Mesothelial cell of epicardium (in vitro differentiated cells): ENCODE results near the gene WWOX. TPM values are rescaled to one million over a fixed set of nuclear protein-coding genes. Genes with fewer than 3 reads are reported as not detected.

Source experiments
- DNase-seq, 2 experiments: peaks; one replicate each; pipeline ENCODE4 v3.0.0; 2021; ENCODE audit warnings: low spot score in 2 of 2; ENCODE audit not compliant: unreplicated experiment in 2 of 2
- H3K27ac Mint-ChIP-seq: 2 replicates; pipeline ENCODE4 v1.8.0; 2021; ENCODE audit warnings: mixed read lengths
- H3K27me3 Mint-ChIP-seq: 2 replicates; pipeline ENCODE4 v1.8.0; 2021; ENCODE audit warnings: low read depth, mixed read lengths
- H3K36me3 Mint-ChIP-seq: 2 replicates; pipeline ENCODE4 v1.8.0; 2021; ENCODE audit warnings: mixed read lengths
- H3K4me1 Mint-ChIP-seq: 2 replicates; pipeline ENCODE4 v1.8.0; 2021; ENCODE audit warnings: mixed read lengths
- H3K4me3 Mint-ChIP-seq: 2 replicates; pipeline ENCODE4 v1.8.0; 2021; ENCODE audit warnings: mild to moderate bottlenecking, moderate library complexity, mixed read lengths
- H3K9me3 Mint-ChIP-seq: 2 replicates; pipeline ENCODE4 v1.8.0; 2021; ENCODE audit warnings: mixed read lengths
- total RNA-seq: library from RNA; stranded (reverse); gene quantifications from 3 replicates; pipeline ENCODE4 v1.2.1, GENCODE V29; 2021
- TF ChIP-seq, protein P1 (sequence below): fragments of 200-600 bp; sonication (generic); IDR thresholded peaks from one replicate; pipeline ENCODE4 v1.5.0; 2021; ENCODE audit warnings: antibody characterized with exemption; ENCODE audit not compliant: unreplicated experiment

Gene WWOX
- total RNA-seq, 1 donor from 2014 or later = 29.7 TPM

DNA sequence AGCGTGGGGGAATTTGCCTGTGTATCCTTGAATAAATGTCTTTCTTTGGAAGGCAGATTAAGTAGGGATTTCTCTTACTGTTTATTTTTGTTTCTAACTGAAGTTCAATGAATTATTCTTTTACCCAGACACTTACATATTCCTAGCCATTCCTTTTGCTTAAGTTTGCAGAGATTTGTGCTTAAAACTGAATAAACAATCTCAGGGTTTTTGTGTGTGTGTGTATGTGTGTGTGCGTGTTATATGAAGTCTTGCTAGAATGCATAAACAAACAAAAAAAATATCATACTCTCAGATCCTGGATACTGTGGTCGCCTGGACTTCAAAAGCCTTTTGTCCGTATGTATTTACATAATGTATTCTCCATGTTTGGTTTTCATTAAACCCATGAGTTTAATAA lies 828.3 kb downstream of the WWOX start:
- DNase-seq = no peak
- Mint-ChIP-seq H3K4me1 (peaks cover 6% of the 10 kb centered on the region), H3K36me3 (no peaks in the 10 kb centered on the region), H3K4me3 (no peak overlapping the region), H3K27me3 (no peaks in the 10 kb centered on the region), H3K9me3 (peaks cover 11% of the 10 kb centered on the region), H3K27ac (peak overlapping the region; percentile 28)
- TF ChIP-seq, protein P1, sequence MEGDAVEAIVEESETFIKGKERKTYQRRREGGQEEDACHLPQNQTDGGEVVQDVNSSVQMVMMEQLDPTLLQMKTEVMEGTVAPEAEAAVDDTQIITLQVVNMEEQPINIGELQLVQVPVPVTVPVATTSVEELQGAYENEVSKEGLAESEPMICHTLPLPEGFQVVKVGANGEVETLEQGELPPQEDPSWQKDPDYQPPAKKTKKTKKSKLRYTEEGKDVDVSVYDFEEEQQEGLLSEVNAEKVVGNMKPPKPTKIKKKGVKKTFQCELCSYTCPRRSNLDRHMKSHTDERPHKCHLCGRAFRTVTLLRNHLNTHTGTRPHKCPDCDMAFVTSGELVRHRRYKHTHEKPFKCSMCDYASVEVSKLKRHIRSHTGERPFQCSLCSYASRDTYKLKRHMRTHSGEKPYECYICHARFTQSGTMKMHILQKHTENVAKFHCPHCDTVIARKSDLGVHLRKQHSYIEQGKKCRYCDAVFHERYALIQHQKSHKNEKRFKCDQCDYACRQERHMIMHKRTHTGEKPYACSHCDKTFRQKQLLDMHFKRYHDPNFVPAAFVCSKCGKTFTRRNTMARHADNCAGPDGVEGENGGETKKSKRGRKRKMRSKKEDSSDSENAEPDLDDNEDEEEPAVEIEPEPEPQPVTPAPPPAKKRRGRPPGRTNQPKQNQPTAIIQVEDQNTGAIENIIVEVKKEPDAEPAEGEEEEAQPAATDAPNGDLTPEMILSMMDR = no peak

- no peaks in the 10 kb centered on the region for H3K9me3 Mint-ChIP-seq
- TF ChIP-seq, protein P1 = no peak
- H3K4me3 Mint-ChIP-seq = no peak overlapping the region
- no peaks in the 10 kb centered on the region for H3K36me3 Mint-ChIP-seq
- H3K27me3 Mint-ChIP-seq = no peaks in the 10 kb centered on the region
- H3K27ac Mint-ChIP-seq = no peak overlapping the region
- no peak for DNase-seq
- H3K4me1 Mint-ChIP-seq = peaks cover 6% of the 10 kb centered on the region
Observed at GRCh38 chr16:78929841-78930240, 830.4 kb downstream of the WWOX start.

DNA sequence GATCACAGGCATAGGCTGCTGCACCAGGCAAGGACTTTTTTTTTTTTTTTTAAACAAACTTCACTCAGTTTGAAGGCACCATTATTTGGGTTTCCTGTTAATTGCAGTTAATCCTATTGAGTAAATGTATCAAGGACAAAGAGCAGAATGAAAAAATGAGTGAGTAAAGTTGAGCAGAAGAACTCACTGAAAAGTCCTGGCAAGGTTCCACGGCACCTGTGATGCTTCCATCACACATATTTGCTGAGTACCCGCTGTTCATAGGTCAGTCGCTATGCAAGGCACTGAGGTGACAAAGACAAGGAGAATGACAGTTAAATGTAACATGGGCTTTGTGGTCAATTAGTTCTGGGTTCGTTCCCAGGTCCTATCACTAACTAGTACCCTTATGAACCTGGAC lies 831.1 kb downstream of the WWOX start:
- no peaks in the 10 kb centered on the region for H3K36me3 Mint-ChIP-seq
- H3K4me1 Mint-ChIP-seq = peaks cover 6% of the 10 kb centered on the region
- no peaks in the 10 kb centered on the region for H3K27me3 Mint-ChIP-seq
- H3K4me3 Mint-ChIP-seq = no peak overlapping the region
- TF ChIP-seq, protein P1 = no peak
- no peak overlapping the region for H3K27ac Mint-ChIP-seq
- H3K9me3 Mint-ChIP-seq = no peaks in the 10 kb centered on the region
- DNase-seq = no peak

DNA sequence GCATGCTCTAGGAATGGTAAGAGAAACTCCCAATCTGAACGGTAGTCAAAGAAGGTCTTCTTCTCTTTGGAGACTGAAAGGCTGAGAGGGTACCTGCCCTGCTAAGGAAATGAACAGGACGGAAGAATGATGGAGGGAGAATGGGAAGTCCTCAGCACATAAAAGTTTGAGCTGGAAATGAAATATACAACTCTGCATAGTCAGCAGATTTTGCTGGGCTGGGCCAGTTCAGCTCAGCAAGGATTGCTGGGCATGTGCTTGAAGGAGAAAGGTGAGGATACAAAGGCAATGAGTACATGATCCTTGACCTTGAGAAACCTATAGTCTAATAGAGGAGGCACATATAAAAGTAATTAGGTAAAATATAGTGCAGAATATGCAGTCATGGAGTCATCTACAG lies 831.8 kb downstream of the WWOX start:
- Mint-ChIP-seq H3K4me3 (no peak overlapping the region), H3K9me3 (no peaks in the 10 kb centered on the region), H3K27ac (no peak overlapping the region), H3K27me3 (no peaks in the 10 kb centered on the region), H3K4me1 (peaks cover 6% of the 10 kb centered on the region), H3K36me3 (no peaks in the 10 kb centered on the region)
- TF ChIP-seq, protein P1 = no peak
- no peak for DNase-seq

DNA sequence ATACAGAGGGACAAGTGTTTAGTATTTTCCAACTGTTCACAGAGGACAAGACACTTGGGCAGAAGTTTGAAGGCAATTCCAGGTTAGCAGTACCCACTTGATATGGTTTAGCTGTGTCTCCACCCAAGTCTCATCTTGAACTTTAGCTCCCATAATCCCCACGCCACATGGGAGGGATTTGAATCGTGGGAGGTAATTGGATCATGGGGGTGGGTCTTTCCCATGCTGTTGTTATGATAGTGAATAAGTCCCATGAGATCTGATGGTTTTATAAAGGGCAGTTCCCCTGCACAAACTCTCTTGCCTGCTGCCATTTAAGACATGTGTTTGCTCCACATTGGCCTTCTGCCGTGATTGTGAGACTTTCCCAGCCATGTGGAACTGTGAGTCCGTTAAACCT lies 832.2 kb downstream of the WWOX start:
- no peaks in the 10 kb centered on the region for H3K36me3 Mint-ChIP-seq
- no peak overlapping the region for H3K27ac Mint-ChIP-seq
- H3K4me1 Mint-ChIP-seq = peaks cover 9% of the 10 kb centered on the region
- H3K27me3 Mint-ChIP-seq = no peaks in the 10 kb centered on the region
- no peaks in the 10 kb centered on the region for H3K9me3 Mint-ChIP-seq
- TF ChIP-seq, protein P1 = no peak
- DNase-seq = no peak
- H3K4me3 Mint-ChIP-seq = no peak overlapping the region

DNA sequence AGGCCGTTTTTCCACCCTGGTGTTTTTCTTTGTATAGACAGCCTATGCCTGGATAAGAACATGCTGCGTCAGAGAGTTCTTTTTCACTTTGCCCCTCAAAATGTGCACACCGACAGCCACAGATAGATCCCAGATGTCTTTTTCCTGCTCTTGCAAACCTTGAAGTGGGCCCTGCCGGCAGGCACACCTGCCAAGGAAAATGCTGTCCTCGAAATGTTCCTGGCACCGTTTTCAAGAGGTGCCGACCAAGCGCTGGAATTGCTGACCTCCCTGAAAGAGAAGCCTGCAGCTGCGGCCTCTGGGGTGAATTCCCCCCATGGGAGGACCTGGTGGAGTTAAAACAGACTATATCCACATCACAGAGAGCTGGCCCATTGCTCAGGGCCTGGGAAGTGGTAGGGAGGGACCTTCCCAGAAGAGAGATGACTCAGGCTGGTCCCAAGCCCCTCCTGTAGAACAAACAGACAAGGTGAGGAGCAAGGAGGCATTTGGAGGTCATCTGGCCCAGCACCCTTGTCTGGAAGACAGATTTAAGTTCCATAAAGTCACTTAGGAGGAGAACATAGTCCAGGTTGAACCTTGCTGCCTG lies 833.0 kb downstream of the WWOX start:
- no peaks in the 10 kb centered on the region for H3K9me3 Mint-ChIP-seq
- no peak overlapping the region for H3K27ac Mint-ChIP-seq
- H3K27me3 Mint-ChIP-seq = no peaks in the 10 kb centered on the region
- H3K36me3 Mint-ChIP-seq = no peaks in the 10 kb centered on the region
- no peak overlapping the region for H3K4me3 Mint-ChIP-seq
- DNase-seq = no peak
- H3K4me1 Mint-ChIP-seq = peaks cover 8% of the 10 kb centered on the region
- TF ChIP-seq, protein P1 = no peak
